Kidney tubule cell (primary cell): ENCODE measurements around the gene GDF2.

Experiments used
- DNase-seq: peaks from one replicate; pipeline ENCODE4 v3.0.0-alpha.2; 2018; ENCODE audit warnings: low spot score

The GDF2 gene

GRCh38 chr10:47354165-47354564 is 31.9 kb downstream of the GDF2 start:
- peak; percentile 14 for DNase-seq

GRCh38 chr10:47354900-47355299 is 32.6 kb downstream of the GDF2 start:
- DNase-seq = no peak

- no peak for DNase-seq
Observed at GRCh38 chr10:47356708-47357107, 34.5 kb downstream of the GDF2 start.

- no peak for DNase-seq
Observed at GRCh38 chr10:47357131-47357582, 34.9 kb downstream of the GDF2 start.

- no peak for DNase-seq
Observed at GRCh38 chr10:47357911-47358310, 35.7 kb downstream of the GDF2 start.

- no peak for DNase-seq
Observed at GRCh38 chr10:47358457-47358856, 36.2 kb downstream of the GDF2 start.

- DNase-seq = no peak
Observed at GRCh38 chr10:47359101-47359500, 36.8 kb downstream of the GDF2 start.

GRCh38 chr10:47359626-47360418 is 37.6 kb downstream of the GDF2 start:
- no peak for DNase-seq

- no peak for DNase-seq
Observed at GRCh38 chr10:47360419-47361040, 38.3 kb downstream of the GDF2 start.

- peak; percentile 30 for DNase-seq
Observed at GRCh38 chr10:47361293-47361692, 39.0 kb downstream of the GDF2 start.

- no peak for DNase-seq
Observed at GRCh38 chr10:47362199-47362598, 39.9 kb downstream of the GDF2 start.

GRCh38 chr10:47363781-47364180 is 41.5 kb downstream of the GDF2 start:
- no peak for DNase-seq

GRCh38 chr10:47364366-47364765 is 42.1 kb downstream of the GDF2 start:
- no peak for DNase-seq

GRCh38 chr10:47364911-47365310 is 42.7 kb downstream of the GDF2 start:
- no peak for DNase-seq

GRCh38 chr10:47365431-47366180 is 43.4 kb downstream of the GDF2 start:
- no peak for DNase-seq

GRCh38 chr10:47366181-47366631 is 44.0 kb downstream of the GDF2 start:
- DNase-seq = no peak

- peak; percentile 61 for DNase-seq
Observed at GRCh38 chr10:47366731-47367460, 44.6 kb downstream of the GDF2 start.

GRCh38 chr10:47367646-47368045 is 45.4 kb downstream of the GDF2 start:
- DNase-seq = no peak

GRCh38 chr10:47368431-47369180 is 46.4 kb downstream of the GDF2 start:
- DNase-seq = no peak

- DNase-seq = no peak
Observed at GRCh38 chr10:47369251-47369894, 47.1 kb downstream of the GDF2 start.
